Muscle of leg (tissue), 11 donors: ENCODE data around the gene ARL15. TPM values are rescaled to one million over a fixed set of nuclear protein-coding genes. Genes with fewer than 3 reads are reported as not detected.
"Not testable (repeated sequence)": the region's sequence is repeated elsewhere in the genome, so short reads cannot be mapped to it uniquely, and the experiment has no call there.

Experiments
- DNase-seq: peaks from one replicate; pipeline ENCODE4 v3.0.0; 2013
- H3K27ac ChIP-seq: one replicate; pipeline ENCODE4 v1.5.1; 2013; ENCODE audit warnings: mild to moderate bottlenecking, low read length, control low read depth
- H3K27me3 ChIP-seq: one replicate; pipeline ENCODE4 v1.6.1; 2013; ENCODE audit warnings: low read length; ENCODE audit not compliant: control insufficient read depth, insufficient read depth
- H3K36me3 ChIP-seq: one replicate; pipeline ENCODE4 v1.6.1; 2013; ENCODE audit warnings: low read length; ENCODE audit not compliant: control insufficient read depth, insufficient read depth
- H3K4me1 ChIP-seq: one replicate; pipeline ENCODE4 v1.6.1; 2013; ENCODE audit warnings: low read length; ENCODE audit not compliant: control insufficient read depth, insufficient read depth
- H3K4me3 ChIP-seq: one replicate; pipeline ENCODE4 v1.5.1; 2013; ENCODE audit warnings: low read length, control low read depth
- H3K9me3 ChIP-seq: replicated peaks from 2 replicates; pipeline ENCODE4 v1.6.1; 2013; ENCODE audit warnings: low read depth, low read length; ENCODE audit not compliant: control insufficient read depth
- WGBS: methylation state at CpG from one replicate; pipeline ENCODE4 v1.1.5; 2013; ENCODE audit warnings: missing lambda C conversion rate; ENCODE audit not compliant: insufficient coverage; 5-methylcytosine and 5-hydroxymethylcytosine counted together
- polyA plus RNA-seq, 8 donors: library from polyadenylated mRNA; unstranded; fragments of 120-200 nt; gene quantifications; one replicate each; pipeline versions ENCODE4 v1.2.1 to v1.2.3, GENCODE V29; 2013; ENCODE audit warnings: inconsistent platforms in 1 of 8, low replicate concordance in 1 of 8; ENCODE audit not compliant: insufficient read length in 8 of 8, insufficient read depth in 1 of 8
- total RNA-seq: library from RNA; stranded (reverse); fragments of 120-200 nt; gene quantifications from one replicate; pipeline ENCODE4 v1.2.4, GENCODE V29; 2013

ARL15 gene
- total and polyA plus RNA-seq, 9 donors = 18.4 to 37.1 (median 23.8) TPM

GRCh38 chr5:53836851-53837430 is 473.4 kb downstream of the ARL15 start:
- H3K4me1 ChIP-seq, H3K4me3 ChIP-seq, H3K27me3 ChIP-seq, H3K27ac ChIP-seq, H3K36me3 ChIP-seq, H3K9me3 ChIP-seq, DNase-seq: not testable (repeated sequence)
- WGBS = 94% methylated on average over 18 of the region's 19 CpGs

- Histone ChIP-seq H3K36me3 (no peaks in the 10 kb centered on the region), H3K4me1 (no peaks in the 10 kb centered on the region), H3K9me3 (peaks cover 9% of the 10 kb centered on the region), H3K27me3 (no peaks in the 10 kb centered on the region), H3K4me3 (no peak overlapping the region), H3K27ac (no peak overlapping the region)
- no peak for DNase-seq
- WGBS = no CpG with 5 or more reads among the region's 4 CpGs
These were observed 475.9 kb downstream of the ARL15 start for GRCh38 chr5:53834500-53834899.

Other genes starting within 250 kb of the ARL15 start
- 207 TPM for gene HSPB3, start 145.1 kb upstream of the ARL15 start, total RNA-seq
- 100 to 1,000 TPM; 142 to 216 (median 167) TPM for gene HSPB3, start 145.1 kb upstream of the ARL15 start, polyA plus RNA-seq
- 26.9 TPM for gene SNX18, start 207.2 kb upstream of the ARL15 start, total RNA-seq
- 10 to 100 TPM; 23.4 to 43.5 (median 32.3) TPM for gene SNX18, start 207.2 kb upstream of the ARL15 start, polyA plus RNA-seq